Colonic mucosa (tissue), 4 donors: ENCODE results near the gene CYP2W1. TPM values are rescaled to one million over a fixed set of nuclear protein-coding genes. Genes with fewer than 3 reads are reported as not detected.
"Not testable (repeated sequence)": the region's sequence is repeated elsewhere in the genome, so short reads cannot be mapped to it uniquely, and the experiment has no call there.

Experiments used
- DNase-seq: peaks from one replicate; pipeline ENCODE4 v3.0.0-alpha.2; 2020
- H3K27ac ChIP-seq: fragments of 200-600 bp; one replicate; pipeline ENCODE4 v1.8.0; 2021
- H3K27me3 ChIP-seq: fragments of 200-600 bp; one replicate; pipeline ENCODE4 v1.8.0; 2021
- H3K36me3 ChIP-seq: fragments of 200-600 bp; one replicate; pipeline ENCODE4 v1.8.0; 2021
- H3K4me1 ChIP-seq: fragments of 200-600 bp; one replicate; pipeline ENCODE4 v1.8.0; 2021; ENCODE audit warnings: mild to moderate bottlenecking
- H3K4me3 ChIP-seq: fragments of 200-600 bp; one replicate; pipeline ENCODE4 v1.8.0; 2021
- H3K9ac ChIP-seq, 2 donors: one replicate each; pipeline ENCODE4 v1.7.0; 2013; ENCODE audit warnings: control low read depth in 2 of 2, low read depth in 2 of 2, low read length in 2 of 2
- H3K9me3 ChIP-seq: fragments of 200-600 bp; one replicate; pipeline ENCODE4 v1.8.0; 2021
- intact Hi-C: fragments of 100-400 bp; cut with DNase I; formaldehyde crosslinking; loops from one replicate; pipeline ENCODE4 v1.14.1; 2022
- total RNA-seq, 2 donors: library from RNA; stranded (reverse); fragmentation: NEBNext Ultra II Directional in 1 of 2; extraction: Animal tissue kit (Norgen Biotek cat#: 25700) in 1 of 2; gene quantifications; one replicate each; pipeline ENCODE4 v1.2.1, GENCODE V29; 2021
- TF ChIP-seq, protein P1 (sequence below): fragments of 200-600 bp; IDR thresholded peaks from one replicate; pipeline ENCODE4 v1.8.0; 2022; ENCODE audit warnings: antibody characterized with exemption, mild to moderate bottlenecking
- donor health status: healthy.
- donor health status: DM: no; HTN: no; CAD: no.
- donor health status: DM: no; HTN: no; CAD: no.

The CYP2W1 gene
- total RNA-seq, 2 donors from 2014 or later = 2.7 to 4.5 TPM

DNA sequence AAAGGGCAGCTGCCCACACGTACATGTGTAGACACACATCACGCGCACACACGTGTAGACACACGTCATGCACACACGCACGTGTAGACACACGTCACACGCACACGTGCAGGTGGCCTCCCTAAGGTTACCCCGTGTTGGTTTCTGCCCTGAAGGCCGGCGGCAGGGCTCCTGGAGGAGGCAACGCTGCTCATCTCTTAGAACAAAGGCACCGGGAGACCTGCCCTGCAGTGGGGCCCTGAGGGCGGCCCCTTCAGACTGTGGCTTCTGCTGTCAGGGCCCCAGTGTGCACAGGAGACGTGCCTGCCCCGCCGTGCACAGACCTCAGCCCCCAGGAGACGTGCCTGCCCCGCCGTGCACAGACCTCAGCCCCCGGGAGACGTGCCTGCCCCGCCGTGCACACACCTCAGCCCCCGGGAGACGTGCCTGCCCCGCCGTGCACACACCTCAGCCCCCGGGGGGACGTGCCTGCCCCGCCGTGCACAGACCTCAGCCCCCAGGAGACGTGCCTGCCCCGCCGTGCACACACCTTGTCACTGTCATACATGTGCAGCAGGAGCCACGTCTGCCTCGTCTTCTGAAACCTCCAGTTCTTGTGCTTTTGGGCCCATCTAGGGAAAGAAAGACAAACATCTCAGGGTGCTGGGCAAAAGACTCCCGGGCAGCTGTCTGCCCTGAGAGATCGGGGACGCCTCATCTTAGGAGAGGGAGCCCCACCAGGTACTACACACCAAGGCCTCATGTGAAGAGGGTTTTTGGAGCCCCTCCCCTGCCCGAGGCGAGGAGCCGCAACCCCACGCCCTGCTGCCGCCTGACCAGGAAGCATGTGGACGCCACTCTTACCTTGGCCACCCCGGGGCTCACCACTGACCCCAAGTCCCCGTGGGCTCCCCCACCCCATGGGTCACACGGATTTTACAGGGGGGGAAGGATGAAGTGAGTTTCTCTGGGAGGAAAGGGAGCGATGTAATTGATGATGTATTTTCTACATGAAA is 17.3 kb downstream of the CYP2W1 start:
- no peaks in the 10 kb centered on the region for H3K4me1 ChIP-seq
- no peak overlapping the region for H3K4me3 ChIP-seq
- intact Hi-C loops = no loop called here
- no peak overlapping the region for H3K9ac ChIP-seq
- H3K27ac ChIP-seq = no peak overlapping the region
- no peaks in the 10 kb centered on the region for H3K27me3 ChIP-seq
- no peaks in the 10 kb centered on the region for H3K36me3 ChIP-seq
- TF ChIP-seq, protein P1, sequence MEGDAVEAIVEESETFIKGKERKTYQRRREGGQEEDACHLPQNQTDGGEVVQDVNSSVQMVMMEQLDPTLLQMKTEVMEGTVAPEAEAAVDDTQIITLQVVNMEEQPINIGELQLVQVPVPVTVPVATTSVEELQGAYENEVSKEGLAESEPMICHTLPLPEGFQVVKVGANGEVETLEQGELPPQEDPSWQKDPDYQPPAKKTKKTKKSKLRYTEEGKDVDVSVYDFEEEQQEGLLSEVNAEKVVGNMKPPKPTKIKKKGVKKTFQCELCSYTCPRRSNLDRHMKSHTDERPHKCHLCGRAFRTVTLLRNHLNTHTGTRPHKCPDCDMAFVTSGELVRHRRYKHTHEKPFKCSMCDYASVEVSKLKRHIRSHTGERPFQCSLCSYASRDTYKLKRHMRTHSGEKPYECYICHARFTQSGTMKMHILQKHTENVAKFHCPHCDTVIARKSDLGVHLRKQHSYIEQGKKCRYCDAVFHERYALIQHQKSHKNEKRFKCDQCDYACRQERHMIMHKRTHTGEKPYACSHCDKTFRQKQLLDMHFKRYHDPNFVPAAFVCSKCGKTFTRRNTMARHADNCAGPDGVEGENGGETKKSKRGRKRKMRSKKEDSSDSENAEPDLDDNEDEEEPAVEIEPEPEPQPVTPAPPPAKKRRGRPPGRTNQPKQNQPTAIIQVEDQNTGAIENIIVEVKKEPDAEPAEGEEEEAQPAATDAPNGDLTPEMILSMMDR = no peak
- H3K9me3 ChIP-seq = no peaks in the 10 kb centered on the region
- DNase-seq = no peak

DNA sequence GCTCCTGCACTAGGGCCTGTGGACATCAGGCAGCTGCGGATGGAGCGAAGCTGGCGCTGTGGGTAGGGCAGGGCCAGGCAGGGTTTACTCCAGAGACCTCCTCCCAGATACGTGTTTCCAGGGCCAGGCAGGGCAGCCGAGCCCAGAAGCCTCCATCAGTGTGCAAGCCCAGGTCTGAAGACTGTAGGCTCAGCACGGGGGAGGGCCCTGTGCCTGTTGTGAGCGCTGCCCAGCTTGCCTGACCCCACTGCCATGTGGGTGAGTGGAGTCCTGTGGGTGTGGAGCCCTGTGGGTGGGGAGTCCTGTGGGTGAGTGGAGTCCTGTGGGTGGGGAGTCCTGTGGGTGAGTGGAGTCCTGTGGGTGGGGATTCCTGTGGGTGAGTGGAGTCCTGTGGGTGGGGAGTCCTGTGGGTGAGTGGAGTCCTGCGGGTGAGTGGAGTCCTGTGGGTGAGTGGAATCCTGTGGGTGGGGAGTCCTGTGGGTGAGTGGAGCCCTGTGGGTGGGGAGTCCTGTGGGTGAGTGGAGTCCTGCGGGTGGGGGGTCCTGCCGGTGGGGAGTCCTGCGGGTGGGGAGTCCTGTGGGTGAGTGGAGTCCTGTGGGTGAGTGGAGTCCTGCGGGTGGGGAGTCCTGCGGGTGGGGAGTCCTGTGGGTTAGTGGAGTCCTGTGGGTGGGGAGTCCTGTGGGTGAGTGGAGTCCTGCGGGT is 18.2 kb downstream of the CYP2W1 start:
- intact Hi-C loops, H3K4me1 ChIP-seq, H3K9ac ChIP-seq, DNase-seq, H3K4me3 ChIP-seq, H3K27ac ChIP-seq, H3K36me3 ChIP-seq, H3K27me3 ChIP-seq, H3K9me3 ChIP-seq: not testable (repeated sequence)

DNA sequence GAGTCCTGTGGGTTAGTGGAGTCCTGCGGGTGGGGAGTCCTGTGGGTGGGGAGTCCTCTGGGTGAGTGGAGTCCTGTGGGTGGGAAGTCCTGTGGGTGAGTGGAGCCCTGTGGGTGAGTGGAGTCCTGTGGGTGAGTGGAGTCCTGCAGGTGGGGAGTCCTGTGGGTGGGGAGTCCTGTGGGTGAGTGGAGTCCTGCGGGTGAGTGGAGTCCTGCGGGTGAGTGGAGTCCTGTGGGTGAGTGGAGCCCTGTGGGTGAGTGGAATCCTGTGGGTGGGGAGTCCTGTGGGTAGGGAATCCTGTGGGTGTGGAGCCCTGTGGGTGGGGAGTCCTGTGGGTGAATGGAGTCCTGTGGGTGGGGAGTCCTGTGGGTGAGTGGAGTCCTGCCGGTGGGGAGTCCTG is 19.0 kb downstream of the CYP2W1 start:
- H3K27ac ChIP-seq, DNase-seq, H3K9ac ChIP-seq, H3K9me3 ChIP-seq, H3K4me1 ChIP-seq, H3K4me3 ChIP-seq, H3K36me3 ChIP-seq, H3K27me3 ChIP-seq, intact Hi-C loops: not testable (repeated sequence)

- DNase-seq, H3K36me3 ChIP-seq, intact Hi-C loops, H3K9ac ChIP-seq, H3K4me1 ChIP-seq, H3K27ac ChIP-seq, H3K4me3 ChIP-seq, H3K9me3 ChIP-seq, H3K27me3 ChIP-seq: not testable (repeated sequence)
Observed at GRCh38 chr7:1002445-1002844, 19.5 kb downstream of the CYP2W1 start.

- no peaks in the 10 kb centered on the region for H3K9me3 ChIP-seq
- intact Hi-C loops = no loop called here
- TF ChIP-seq, protein P1 = no peak
Observed at GRCh38 chr7:1004018-1004852, 21.3 kb downstream of the CYP2W1 start.

GRCh38 chr7:1005303-1005702 is 22.3 kb downstream of the CYP2W1 start:
- Histone ChIP-seq H3K27me3 (no peaks in the 10 kb centered on the region), H3K4me1 (no peaks in the 10 kb centered on the region), H3K36me3 (no peaks in the 10 kb centered on the region), H3K9ac (no peak overlapping the region), H3K27ac (no peak overlapping the region), H3K4me3 (no peak overlapping the region), H3K9me3 (no peaks in the 10 kb centered on the region)
- intact Hi-C loops = no loop called here
- no peak for DNase-seq
- TF ChIP-seq, protein P1 = no peak

More at GRCh38 chr7:1004018-1004852, 21.3 kb downstream of the CYP2W1 start:
- Histone ChIP-seq H3K9ac (no peak overlapping the region), H3K27me3 (no peaks in the 10 kb centered on the region), H3K36me3 (no peaks in the 10 kb centered on the region), H3K4me3 (no peak overlapping the region), H3K4me1 (no peaks in the 10 kb centered on the region), H3K27ac (no peak overlapping the region)
- DNase-seq = no peak
